K562 (cell line): ENCODE data around the gene CADM2. TPM values are rescaled to one million over a fixed set of nuclear protein-coding genes. Genes with fewer than 3 reads are reported as not detected.

Experiments
- ATAC-seq: fragments of 200-7000 bp; cut with Tn5 transposase; 3 replicates; pipeline ENCODE4 v1.9.1; 2020; ENCODE audit warnings: moderate library complexity
- BruUV-seq: library from RNA; stranded (reverse); fragments of 400-500 nt; replicated peaks from 2 replicates; lab custom pipeline; 2021; lab: Mats Ljungman, UMichigan
- CTCF ChIA-PET: fragments of 300-600 bp; formaldehyde crosslinking; extraction: SDS; loops from one replicate; lab custom pipeline; 2021; ENCODE audit warnings: low intra/inter-chr PET ratio; lab: Yijun Ruan, JAX
- POLR2A ChIA-PET: fragments of 300-600, 350-650 bp; sonication (Branson Sonifier 250); formaldehyde crosslinking; extraction: SDS; loops from one replicate; lab custom pipeline; 2021; ENCODE audit warnings: antibody characterized with exemption, inconsistent platforms; lab: Yijun Ruan, JAX
- DNase-seq, 4 experiments: peaks; one replicate each; pipeline versions ENCODE4 v3.0.0 to v3.0.0-alpha.2; 2011 to 2018; ENCODE audit warnings: low spot score in 3 of 4, mixed read lengths in 3 of 4; ENCODE audit errors: extremely low read depth in 1 of 4
- FAIRE-seq: peaks from 2 replicates; lab custom pipeline; 2011; peaks lifted over from hg19 to GRCh38; lab: Jason Lieb, UNC
- H2AFZ ChIP-seq: 2 replicates; pipeline ENCODE4 v1.6.0; 2011; ENCODE audit warnings: low read depth, low read length, control low read depth, inconsistent platforms
- H3K27ac ChIP-seq: fragments of 200-600 bp; 3 replicates; pipeline ENCODE4 v1.8.0; 2011; ENCODE audit warnings: low read depth, mild to moderate bottlenecking, control low read depth, inconsistent platforms, low read length, moderate library complexity, mixed read lengths; ENCODE audit errors: extremely low read depth
- H3K27me3 ChIP-seq, 2 experiments: fragments of 300-600 bp in 1 of 2; 2 replicates in 1 of 2; 3 replicates in 1 of 2; pipeline versions ENCODE4 v1.6.0 to v1.8.0; 2011; ENCODE audit warnings: inconsistent platforms in 2 of 2, low read length in 2 of 2, mild to moderate bottlenecking in 1 of 2, mixed read lengths in 1 of 2, moderate library complexity in 1 of 2; ENCODE audit not compliant: control insufficient read depth in 2 of 2, insufficient read depth in 2 of 2
- H3K36me3 ChIP-seq: fragments of 300-600 bp; 3 replicates; pipeline ENCODE4 v1.8.0; 2011; ENCODE audit warnings: mild to moderate bottlenecking, low read length, inconsistent platforms; ENCODE audit not compliant: control insufficient read depth, insufficient read depth
- H3K4me1 ChIP-seq, 2 experiments: fragments of 200-600 bp in 1 of 2; replicated peaks in 1 of 2; 2 replicates in 1 of 2; 3 replicates in 1 of 2; pipeline versions ENCODE4 v1.5.1 to v1.8.0; 2011; ENCODE audit warnings: inconsistent platforms in 2 of 2, low read length in 2 of 2, mild to moderate bottlenecking in 1 of 2, mixed read lengths in 1 of 2, moderate library complexity in 1 of 2; ENCODE audit not compliant: control insufficient read depth in 2 of 2, insufficient read depth in 2 of 2
- H3K4me2 ChIP-seq: 2 replicates; pipeline ENCODE4 v1.6.1; 2011; ENCODE audit warnings: low read length, control low read depth, inconsistent platforms, mixed read lengths; ENCODE audit not compliant: insufficient read depth
- H3K4me3 ChIP-seq: fragments of 200-600 bp; sonication (generic), shearing (Covaris generic); 2 replicates; pipeline ENCODE4 v1.5.1; 2016; ENCODE audit warnings: control low read depth, inconsistent platforms
- H3K79me2 ChIP-seq: fragments of 200-600 bp; 3 replicates; pipeline ENCODE4 v1.8.0; 2011; ENCODE audit warnings: low read length, inconsistent platforms; ENCODE audit not compliant: control insufficient read depth, insufficient read depth
- H3K9ac ChIP-seq, 2 experiments: 2 replicates each; pipeline versions ENCODE4 v1.6.0 to v1.6.1; 2011; ENCODE audit warnings: low read depth in 2 of 2, low read length in 2 of 2, control low read depth in 1 of 2, inconsistent platforms in 1 of 2, mild to moderate bottlenecking in 1 of 2, mixed read lengths in 1 of 2; ENCODE audit not compliant: insufficient read depth in 1 of 2
- H3K9me1 ChIP-seq: one replicate; pipeline ENCODE4 v1.6.0; 2011; ENCODE audit warnings: inconsistent platforms, mild to moderate bottlenecking, low read length, moderate library complexity; ENCODE audit not compliant: control insufficient read depth, insufficient read depth
- H3K9me3 ChIP-seq: replicated peaks from 2 replicates; pipeline ENCODE4 v1.5.1; 2011; ENCODE audit warnings: low read depth, low read length, inconsistent platforms; ENCODE audit not compliant: control insufficient read depth, insufficient read depth
- H4K20me1 ChIP-seq: replicated peaks from 2 replicates; pipeline ENCODE4 v1.6.1; 2011; ENCODE audit warnings: low read length, inconsistent platforms, mixed read lengths; ENCODE audit not compliant: control insufficient read depth, insufficient read depth
- CHD2 ChIP-seq: IDR thresholded peaks from 2 replicates; pipeline ENCODE4 v1.6.1; 2011; ENCODE audit warnings: low read depth, low read length
- EP400 ChIP-seq: fragments of 450-650 bp; IDR thresholded peaks from 2 replicates; pipeline ENCODE4 v1.6.1; 2017; ENCODE audit warnings: antibody characterized with exemption, mild to moderate bottlenecking, moderate library complexity
- FOXJ2 ChIP-seq: fragments of 200-800 bp; sonication (Bioruptor generic); IDR thresholded peaks from 2 replicates; pipeline ENCODE4 v1.6.1; 2016; ENCODE audit warnings: missing genetic modification characterization, missing compliant biosample characterization
- FOXK1 ChIP-seq: sonication (generic); formaldehyde crosslinking; IDR thresholded peaks from 2 replicates; pipeline ENCODE4 v1.8.0; 2022; ENCODE audit warnings: missing genetic modification reagents, mild to moderate bottlenecking, borderline replicate concordance
- POLR2AphosphoS5 ChIP-seq: IDR thresholded peaks from 2 replicates; pipeline ENCODE4 v1.6.1; 2011; ENCODE audit warnings: mild to moderate bottlenecking, low read depth, low read length, moderate library complexity; ENCODE audit not compliant: control insufficient read depth, insufficient read depth
- THRAP3 ChIP-seq: fragments of 450-650 bp; IDR thresholded peaks from 2 replicates; pipeline ENCODE4 v1.6.1; 2016; ENCODE audit warnings: mild to moderate bottlenecking, inconsistent platforms, borderline replicate concordance
- YBX1 ChIP-seq: fragments of 450-650 bp; IDR thresholded peaks from 2 replicates; pipeline ENCODE4 v1.7.1; 2016; ENCODE audit warnings: mild to moderate bottlenecking
- ZFPM2 ChIP-seq: fragments of 250-450 bp; sonication (Bioruptor Pico); IDR thresholded peaks from 2 replicates; pipeline ENCODE4 v1.5.1; 2022; ENCODE audit warnings: mild to moderate bottlenecking
- in situ Hi-C: fragments of 300-500 bp; cut with MboI; formaldehyde crosslinking; loops from 4 replicates; pipeline ENCODE4 v1.15.0; 2018; ENCODE audit warnings: inconsistent platforms, mixed read lengths
- intact Hi-C: fragments of 100-400 bp; cut with micrococcal nuclease; formaldehyde crosslinking; loops from 2 replicates; pipeline ENCODE4 v1.14.2; 2022
- polyA plus RNA-seq, 8 experiments: library from polyadenylated mRNA; depleted of rRNA in 4 of 8; stranded (reverse) in 5 of 8; unstranded in 3 of 8; fragments of >200 nt; fragmentation: Nextera tagmentation in 2 of 8; fragmentation: Illumina TruSeq in 1 of 8; extraction: Ambion mirVana in 2 of 8; extraction: Trizol in 1 of 8; gene quantifications; 2 replicates each; pipeline versions ENCODE4 v1.2.1 to v1.2.3, GENCODE V29; 2011 to 2014; ENCODE audit warnings: inconsistent platforms in 1 of 8, missing spikeins in 1 of 8
- total RNA-seq, 7 experiments: library from RNA; depleted of rRNA in 6 of 7; stranded (reverse); fragments of >200 nt in 6 of 7; fragmentation: Illumina TruSeq in 2 of 7; extraction: Trizol in 2 of 7; gene quantifications; 2 replicates each; pipeline versions ENCODE4 v1.2.1 to v1.2.3, GENCODE V29; 2011 to 2021; ENCODE audit warnings: low replicate concordance in 1 of 7
- TF ChIP-seq, protein P1 (sequence below), 2 experiments: fragments of 450-650 bp in 1 of 2; IDR thresholded peaks; 2 replicates each; pipeline ENCODE4 v1.6.1; 2011 to 2017; ENCODE audit warnings: low read depth in 2 of 2, antibody characterized with exemption in 1 of 2, borderline replicate concordance in 1 of 2, low read length in 1 of 2, mild to moderate bottlenecking in 1 of 2, mixed read lengths in 1 of 2; ENCODE audit not compliant: control insufficient read depth in 1 of 2
- TF ChIP-seq, protein P2 (sequence below): sonication (generic); formaldehyde crosslinking; IDR thresholded peaks from 2 replicates; pipeline ENCODE4 v1.8.0; 2022; ENCODE audit warnings: mild to moderate bottlenecking, missing genetic modification reagents
- TF ChIP-seq, protein P3 (sequence below), 3 experiments: fragments of 200-800 bp in 1 of 3; fragments of 250-450 bp in 1 of 3; fragments of 450-650 bp in 1 of 3; sonication (Bioruptor Pico) in 1 of 3; sonication (Bioruptor generic) in 1 of 3; formaldehyde crosslinking in 1 of 3; IDR thresholded peaks; 2 replicates each; pipeline versions ENCODE4 v1.6.1 to v1.8.0; 2016 to 2022; ENCODE audit warnings: mild to moderate bottlenecking in 2 of 3, missing genetic modification characterization in 2 of 3, missing compliant biosample characterization in 1 of 3, moderate library complexity in 1 of 3

The CADM2 gene
- total and polyA plus RNA-seq, 9 of the 15 experiments (the other 6 are each of a cell fraction or from before 2014, with no cell fraction given) = 0.11 to 3.2 (median 0.95) TPM

DNA sequence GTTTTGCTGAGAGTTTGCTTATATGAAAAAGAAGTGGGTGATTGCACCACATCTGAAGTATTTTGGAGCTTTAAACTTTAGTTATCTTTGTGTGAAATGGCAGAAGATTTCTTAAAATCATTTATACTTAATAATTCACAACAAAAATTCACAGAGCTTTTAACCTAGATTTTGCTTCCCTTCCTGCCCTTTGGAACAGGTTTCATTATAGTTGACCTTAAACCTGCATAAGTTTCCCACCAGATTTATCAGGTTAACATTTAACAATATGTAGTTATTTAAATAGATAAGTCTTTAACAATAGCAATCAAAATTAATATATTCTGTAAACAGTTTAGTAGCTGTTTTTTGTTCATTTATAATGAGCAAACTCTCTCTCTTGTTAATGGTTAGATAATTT is 30.3 kb downstream of the CADM2 start:
- ChIA-PET POLR2A (no interaction called here), CTCF (no interaction called here)
- Histone ChIP-seq H3K4me2 (no peak overlapping the region), H3K27me3 (no peaks in the 10 kb centered on the region), H3K79me2 (no peaks in the 10 kb centered on the region), H3K9me1 (no peaks in the 10 kb centered on the region), H3K4me3 (no peak overlapping the region), H3K9me3 (no peaks in the 10 kb centered on the region), H3K9ac (no peak overlapping the region), H4K20me1 (no peaks in the 10 kb centered on the region), H3K36me3 (no peaks in the 10 kb centered on the region), H3K27ac (no peak overlapping the region), H2AFZ (no peak overlapping the region), H3K4me1 (no peaks in the 10 kb centered on the region)
- DNase-seq (no peak), FAIRE-seq (no peak), ATAC-seq (no peak)
- TF ChIP-seq ZFPM2 (CRISPR knock-in tag) (no peak), YBX1 (no peak), EP400 (no peak), CHD2 (no peak), POLR2AphosphoS5 (no peak), FOXJ2 (tag) (no peak), FOXK1 (CRISPR knock-in tag) (no peak), THRAP3 (no peak)
- TF ChIP-seq, protein P1, sequence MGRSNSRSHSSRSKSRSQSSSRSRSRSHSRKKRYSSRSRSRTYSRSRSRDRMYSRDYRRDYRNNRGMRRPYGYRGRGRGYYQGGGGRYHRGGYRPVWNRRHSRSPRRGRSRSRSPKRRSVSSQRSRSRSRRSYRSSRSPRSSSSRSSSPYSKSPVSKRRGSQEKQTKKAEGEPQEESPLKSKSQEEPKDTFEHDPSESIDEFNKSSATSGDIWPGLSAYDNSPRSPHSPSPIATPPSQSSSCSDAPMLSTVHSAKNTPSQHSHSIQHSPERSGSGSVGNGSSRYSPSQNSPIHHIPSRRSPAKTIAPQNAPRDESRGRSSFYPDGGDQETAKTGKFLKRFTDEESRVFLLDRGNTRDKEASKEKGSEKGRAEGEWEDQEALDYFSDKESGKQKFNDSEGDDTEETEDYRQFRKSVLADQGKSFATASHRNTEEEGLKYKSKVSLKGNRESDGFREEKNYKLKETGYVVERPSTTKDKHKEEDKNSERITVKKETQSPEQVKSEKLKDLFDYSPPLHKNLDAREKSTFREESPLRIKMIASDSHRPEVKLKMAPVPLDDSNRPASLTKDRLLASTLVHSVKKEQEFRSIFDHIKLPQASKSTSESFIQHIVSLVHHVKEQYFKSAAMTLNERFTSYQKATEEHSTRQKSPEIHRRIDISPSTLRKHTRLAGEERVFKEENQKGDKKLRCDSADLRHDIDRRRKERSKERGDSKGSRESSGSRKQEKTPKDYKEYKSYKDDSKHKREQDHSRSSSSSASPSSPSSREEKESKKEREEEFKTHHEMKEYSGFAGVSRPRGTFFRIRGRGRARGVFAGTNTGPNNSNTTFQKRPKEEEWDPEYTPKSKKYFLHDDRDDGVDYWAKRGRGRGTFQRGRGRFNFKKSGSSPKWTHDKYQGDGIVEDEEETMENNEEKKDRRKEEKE (IDR thresholded peaks at IDR 0.05; ENCODE audit: borderline replicate concordance in 1 of 2, control insufficient read depth in 1 of 2, low read depth in 2 of 2, low read length in 1 of 2) = no peak
- TF ChIP-seq, protein P2, sequence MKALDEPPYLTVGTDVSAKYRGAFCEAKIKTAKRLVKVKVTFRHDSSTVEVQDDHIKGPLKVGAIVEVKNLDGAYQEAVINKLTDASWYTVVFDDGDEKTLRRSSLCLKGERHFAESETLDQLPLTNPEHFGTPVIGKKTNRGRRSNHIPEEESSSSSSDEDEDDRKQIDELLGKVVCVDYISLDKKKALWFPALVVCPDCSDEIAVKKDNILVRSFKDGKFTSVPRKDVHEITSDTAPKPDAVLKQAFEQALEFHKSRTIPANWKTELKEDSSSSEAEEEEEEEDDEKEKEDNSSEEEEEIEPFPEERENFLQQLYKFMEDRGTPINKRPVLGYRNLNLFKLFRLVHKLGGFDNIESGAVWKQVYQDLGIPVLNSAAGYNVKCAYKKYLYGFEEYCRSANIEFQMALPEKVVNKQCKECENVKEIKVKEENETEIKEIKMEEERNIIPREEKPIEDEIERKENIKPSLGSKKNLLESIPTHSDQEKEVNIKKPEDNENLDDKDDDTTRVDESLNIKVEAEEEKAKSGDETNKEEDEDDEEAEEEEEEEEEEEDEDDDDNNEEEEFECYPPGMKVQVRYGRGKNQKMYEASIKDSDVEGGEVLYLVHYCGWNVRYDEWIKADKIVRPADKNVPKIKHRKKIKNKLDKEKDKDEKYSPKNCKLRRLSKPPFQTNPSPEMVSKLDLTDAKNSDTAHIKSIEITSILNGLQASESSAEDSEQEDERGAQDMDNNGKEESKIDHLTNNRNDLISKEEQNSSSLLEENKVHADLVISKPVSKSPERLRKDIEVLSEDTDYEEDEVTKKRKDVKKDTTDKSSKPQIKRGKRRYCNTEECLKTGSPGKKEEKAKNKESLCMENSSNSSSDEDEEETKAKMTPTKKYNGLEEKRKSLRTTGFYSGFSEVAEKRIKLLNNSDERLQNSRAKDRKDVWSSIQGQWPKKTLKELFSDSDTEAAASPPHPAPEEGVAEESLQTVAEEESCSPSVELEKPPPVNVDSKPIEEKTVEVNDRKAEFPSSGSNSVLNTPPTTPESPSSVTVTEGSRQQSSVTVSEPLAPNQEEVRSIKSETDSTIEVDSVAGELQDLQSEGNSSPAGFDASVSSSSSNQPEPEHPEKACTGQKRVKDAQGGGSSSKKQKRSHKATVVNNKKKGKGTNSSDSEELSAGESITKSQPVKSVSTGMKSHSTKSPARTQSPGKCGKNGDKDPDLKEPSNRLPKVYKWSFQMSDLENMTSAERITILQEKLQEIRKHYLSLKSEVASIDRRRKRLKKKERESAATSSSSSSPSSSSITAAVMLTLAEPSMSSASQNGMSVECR (CRISPR knock-in tag) = no peak
- TF ChIP-seq, protein P3, sequence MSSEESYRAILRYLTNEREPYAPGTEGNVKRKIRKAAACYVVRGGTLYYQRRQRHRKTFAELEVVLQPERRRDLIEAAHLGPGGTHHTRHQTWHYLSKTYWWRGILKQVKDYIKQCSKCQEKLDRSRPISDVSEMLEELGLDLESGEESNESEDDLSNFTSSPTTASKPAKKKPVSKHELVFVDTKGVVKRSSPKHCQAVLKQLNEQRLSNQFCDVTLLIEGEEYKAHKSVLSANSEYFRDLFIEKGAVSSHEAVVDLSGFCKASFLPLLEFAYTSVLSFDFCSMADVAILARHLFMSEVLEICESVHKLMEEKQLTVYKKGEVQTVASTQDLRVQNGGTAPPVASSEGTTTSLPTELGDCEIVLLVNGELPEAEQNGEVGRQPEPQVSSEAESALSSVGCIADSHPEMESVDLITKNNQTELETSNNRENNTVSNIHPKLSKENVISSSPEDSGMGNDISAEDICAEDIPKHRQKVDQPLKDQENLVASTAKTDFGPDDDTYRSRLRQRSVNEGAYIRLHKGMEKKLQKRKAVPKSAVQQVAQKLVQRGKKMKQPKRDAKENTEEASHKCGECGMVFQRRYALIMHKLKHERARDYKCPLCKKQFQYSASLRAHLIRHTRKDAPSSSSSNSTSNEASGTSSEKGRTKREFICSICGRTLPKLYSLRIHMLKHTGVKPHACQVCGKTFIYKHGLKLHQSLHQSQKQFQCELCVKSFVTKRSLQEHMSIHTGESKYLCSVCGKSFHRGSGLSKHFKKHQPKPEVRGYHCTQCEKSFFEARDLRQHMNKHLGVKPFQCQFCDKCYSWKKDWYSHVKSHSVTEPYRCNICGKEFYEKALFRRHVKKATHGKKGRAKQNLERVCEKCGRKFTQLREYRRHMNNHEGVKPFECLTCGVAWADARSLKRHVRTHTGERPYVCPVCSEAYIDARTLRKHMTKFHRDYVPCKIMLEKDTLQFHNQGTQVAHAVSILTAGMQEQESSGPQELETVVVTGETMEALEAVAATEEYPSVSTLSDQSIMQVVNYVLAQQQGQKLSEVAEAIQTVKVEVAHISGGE (CRISPR knock-in tag; IDR thresholded peaks at IDR 0.05) = no peak
- no TSS peak for BruUV-seq
- in situ Hi-C loops = no loop called here
- intact Hi-C loops = no loop called here
